ENCODE data around the gene UBE2E2. TPM values are rescaled to one million over a fixed set of nuclear protein-coding genes. Genes with fewer than 3 reads are reported as not detected.

Gene UBE2E2
- total RNA-seq, 2 donors from 2014 or later = 2.9 to 6.6 TPM

DNA sequence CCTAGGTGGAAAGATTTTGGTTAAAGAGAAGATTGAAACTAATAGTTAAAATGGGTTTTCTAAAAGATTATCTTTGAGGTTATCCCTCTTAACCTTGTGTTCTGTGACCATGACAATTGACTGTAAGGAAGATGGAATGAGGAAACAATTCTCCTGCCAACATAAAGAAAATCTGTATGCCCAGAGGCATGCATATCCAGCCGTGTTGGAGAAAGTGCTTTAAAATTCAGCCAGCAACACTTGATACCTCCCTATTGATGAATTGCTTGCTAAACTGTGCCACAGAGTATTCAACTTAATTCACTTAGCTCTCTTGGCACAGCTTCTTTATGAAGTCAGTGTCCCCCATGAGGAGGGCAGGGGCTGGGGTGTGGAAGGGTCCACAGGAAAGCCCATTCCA lies 203.5 kb downstream of the UBE2E2 start:
- Mint-ChIP-seq H3K4me3 (no peak overlapping the region), H3K4me1 (no peaks in the 10 kb centered on the region), H3K27me3 (peaks cover 4% of the 10 kb centered on the region), H3K36me3 (ENCODE audit: low read depth) (no peaks in the 10 kb centered on the region), H3K27ac (no peak overlapping the region), H3K9me3 (no peaks in the 10 kb centered on the region)
- ATAC-seq (replicated peaks) = no peak

DNA sequence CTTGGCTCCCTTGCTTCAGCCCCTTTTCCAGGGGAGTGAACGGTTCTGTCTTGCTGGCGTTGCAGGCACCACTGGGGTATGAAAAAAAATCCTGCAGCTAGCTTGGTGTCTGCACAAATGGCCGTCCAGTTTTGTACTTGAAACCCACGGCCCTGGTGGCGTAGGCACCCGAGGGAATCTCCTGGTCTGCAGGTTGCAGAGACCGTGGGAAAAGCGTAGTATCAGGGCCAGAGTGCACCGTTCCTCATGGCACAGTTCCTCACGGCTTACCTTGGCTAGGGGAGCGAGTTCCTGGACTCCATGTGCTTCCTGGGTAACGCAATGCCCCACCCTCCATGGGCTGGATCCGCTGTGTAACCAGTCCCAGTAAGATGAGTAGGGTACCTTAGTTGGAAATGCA lies 214.9 kb downstream of the UBE2E2 start:
- Mint-ChIP-seq H3K4me1 (no peaks in the 10 kb centered on the region), H3K4me3 (no peak overlapping the region), H3K9me3 (no peaks in the 10 kb centered on the region), H3K36me3 (ENCODE audit: low read depth) (no peaks in the 10 kb centered on the region), H3K27ac (no peak overlapping the region), H3K27me3 (no peaks in the 10 kb centered on the region)
- no peak for ATAC-seq (replicated peaks)

DNA sequence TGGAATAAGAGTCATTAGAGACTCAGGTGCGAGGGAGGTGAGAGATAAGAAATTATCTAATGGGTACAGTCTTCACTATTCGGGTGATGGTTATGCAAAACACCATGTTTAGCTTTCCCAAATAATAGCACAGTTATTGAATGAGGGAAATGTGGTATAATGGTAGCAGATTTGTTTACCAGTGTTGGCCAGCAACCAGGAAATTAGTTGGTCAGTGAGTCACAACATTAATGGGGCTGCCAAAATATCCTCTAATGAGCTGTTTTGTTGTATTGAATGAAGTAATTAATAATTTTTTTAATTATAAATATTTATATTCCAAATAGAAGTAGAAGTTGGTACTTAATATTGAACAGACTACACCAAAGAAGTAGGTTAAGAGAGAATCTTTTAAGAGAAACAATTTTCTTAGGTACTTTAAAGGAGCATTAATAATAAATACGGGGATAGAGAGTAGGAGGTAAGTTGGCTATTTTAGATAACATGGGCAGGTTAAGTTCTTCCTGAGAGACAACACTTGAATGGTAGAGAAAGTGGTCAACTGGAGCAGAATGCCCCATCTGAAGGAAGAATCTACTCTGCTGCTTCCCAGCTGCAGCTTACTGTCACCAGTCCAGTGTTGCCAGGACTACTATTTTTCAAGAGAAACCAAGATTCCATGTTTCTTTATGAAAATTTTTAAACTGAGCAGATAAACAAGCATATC lies 218.8 kb downstream of the UBE2E2 start:
- Mint-ChIP-seq H3K36me3 (ENCODE audit: low read depth) (no peaks in the 10 kb centered on the region), H3K4me3 (no peak overlapping the region), H3K27ac (no peak overlapping the region), H3K9me3 (peaks cover 5% of the 10 kb centered on the region), H3K27me3 (no peaks in the 10 kb centered on the region), H3K4me1 (no peaks in the 10 kb centered on the region)
- ATAC-seq (replicated peaks) = no peak

DNA sequence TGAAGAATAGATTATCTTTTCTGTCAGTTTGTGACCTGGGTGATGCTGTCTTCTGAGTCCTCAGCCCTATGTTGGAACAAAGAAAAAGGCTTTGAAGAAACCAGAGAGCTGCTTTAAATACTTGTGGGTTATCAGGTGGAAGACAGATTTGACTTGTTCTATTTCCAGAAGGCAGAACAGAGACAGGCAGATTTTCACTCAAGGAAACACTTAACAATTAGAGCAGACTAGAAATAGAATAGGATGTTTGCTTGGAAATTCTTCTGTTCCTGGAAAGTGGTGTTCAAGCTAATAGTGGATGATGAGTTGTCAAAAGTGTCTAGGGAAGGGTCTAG lies 219.4 kb downstream of the UBE2E2 start:
- H3K36me3 Mint-ChIP-seq (ENCODE audit: low read depth) = no peaks in the 10 kb centered on the region
- H3K4me3 Mint-ChIP-seq = no peak overlapping the region
- ATAC-seq (replicated peaks) = no peak
- no peak overlapping the region for H3K27ac Mint-ChIP-seq
- no peaks in the 10 kb centered on the region for H3K27me3 Mint-ChIP-seq
- H3K9me3 Mint-ChIP-seq = peaks cover 5% of the 10 kb centered on the region
- H3K4me1 Mint-ChIP-seq = no peaks in the 10 kb centered on the region

DNA sequence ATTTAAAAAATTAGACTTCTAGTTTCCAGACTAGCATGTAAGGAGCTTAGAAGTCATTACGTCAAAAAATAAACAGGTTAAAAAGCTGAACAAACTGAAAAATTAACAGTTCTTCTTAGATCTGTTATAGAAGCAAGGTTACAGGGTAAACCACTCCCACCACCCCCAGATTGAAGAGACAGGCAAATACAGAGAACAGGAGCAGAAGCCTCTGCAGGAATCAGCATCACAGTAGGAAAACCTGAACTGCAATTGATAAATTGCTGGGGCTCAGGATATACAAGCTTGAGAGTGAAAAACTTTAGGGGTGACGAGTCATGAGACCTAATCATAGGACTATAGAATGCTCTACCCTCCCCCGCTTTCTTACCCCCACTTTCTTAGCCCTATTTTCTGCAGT lies 222.3 kb downstream of the UBE2E2 start:
- peaks cover 5% of the 10 kb centered on the region for H3K9me3 Mint-ChIP-seq

DNA sequence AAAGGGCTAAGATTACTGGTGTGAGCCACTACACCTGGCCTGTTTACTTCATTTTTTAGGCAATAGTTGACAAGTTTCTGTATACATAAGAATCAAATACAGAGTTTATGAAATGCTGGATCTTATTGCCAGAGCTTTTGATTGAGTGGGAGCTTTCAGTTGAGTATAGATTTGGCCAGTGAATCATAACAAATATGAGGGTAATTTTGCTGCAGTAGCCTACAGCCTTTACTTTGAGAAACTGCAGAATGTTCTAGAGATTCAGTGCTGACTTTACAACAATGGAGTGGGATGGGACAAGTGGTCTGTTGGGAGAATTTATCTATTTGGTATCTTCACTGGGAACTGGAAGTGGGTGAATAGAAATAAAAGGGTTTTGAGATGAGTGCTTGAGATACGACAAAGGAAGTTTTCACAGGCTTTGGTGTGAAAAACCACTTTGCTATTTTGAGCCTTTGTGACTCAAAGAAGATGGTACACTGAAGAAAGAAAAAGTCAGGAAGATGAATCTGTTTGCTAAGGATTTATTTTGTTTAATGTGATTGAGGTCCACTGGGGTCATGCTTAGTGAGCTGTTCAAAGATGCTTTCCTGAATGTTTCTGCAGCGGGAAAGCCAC lies 227.8 kb downstream of the UBE2E2 start:
- Mint-ChIP-seq H3K27ac (no peak overlapping the region), H3K4me1 (peaks cover 5% of the 10 kb centered on the region), H3K27me3 (no peaks in the 10 kb centered on the region), H3K4me3 (no peak overlapping the region), H3K36me3 (ENCODE audit: low read depth) (no peaks in the 10 kb centered on the region), H3K9me3 (peaks cover 2% of the 10 kb centered on the region)
- no peak for ATAC-seq (replicated peaks)

More for the DNA sequence above, 222.3 kb downstream of the UBE2E2 start:
- Mint-ChIP-seq H3K27me3 (no peaks in the 10 kb centered on the region), H3K4me1 (no peaks in the 10 kb centered on the region), H3K27ac (no peak overlapping the region), H3K36me3 (ENCODE audit: low read depth) (no peaks in the 10 kb centered on the region), H3K4me3 (no peak overlapping the region)
- ATAC-seq (replicated peaks) = no peak

GRCh38 chr3:23431764-23432163 lies 228.6 kb downstream of the UBE2E2 start:
- H3K4me3 Mint-ChIP-seq = no peak overlapping the region
- peaks cover 5% of the 10 kb centered on the region for H3K4me1 Mint-ChIP-seq
- H3K27ac Mint-ChIP-seq = no peak overlapping the region
- ATAC-seq (replicated peaks) = no peak
- H3K27me3 Mint-ChIP-seq = peaks cover under 1% of the 10 kb centered on the region
- H3K36me3 Mint-ChIP-seq (ENCODE audit: low read depth) = no peaks in the 10 kb centered on the region
- H3K9me3 Mint-ChIP-seq = no peaks in the 10 kb centered on the region

DNA sequence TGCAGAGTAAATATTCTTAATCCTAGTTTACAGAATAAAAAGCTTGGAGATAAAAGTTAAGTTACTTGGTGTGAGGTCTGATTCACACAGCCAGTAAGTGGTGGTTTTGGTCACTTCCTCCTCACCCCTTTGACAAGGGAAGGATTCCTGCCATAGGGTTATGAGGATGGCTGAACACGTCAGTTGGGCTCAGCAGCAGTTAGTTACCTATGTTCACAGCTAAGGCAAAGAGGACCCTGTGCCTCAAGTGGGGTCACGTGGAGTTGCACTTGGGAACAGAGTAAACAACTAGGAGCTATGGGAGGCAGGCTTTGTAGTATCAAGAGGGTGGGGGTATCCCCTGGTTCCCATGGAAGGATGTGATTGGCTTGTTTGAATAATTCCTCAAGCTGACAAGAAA lies 232.2 kb downstream of the UBE2E2 start:
- H3K4me3 Mint-ChIP-seq = no peak overlapping the region
- peaks cover 12% of the 10 kb centered on the region for H3K4me1 Mint-ChIP-seq
- ATAC-seq (replicated peaks) = no peak
- H3K9me3 Mint-ChIP-seq = no peaks in the 10 kb centered on the region
- H3K27me3 Mint-ChIP-seq = peaks cover 7% of the 10 kb centered on the region
- no peak overlapping the region for H3K27ac Mint-ChIP-seq
- H3K36me3 Mint-ChIP-seq (ENCODE audit: low read depth) = no peaks in the 10 kb centered on the region

DNA sequence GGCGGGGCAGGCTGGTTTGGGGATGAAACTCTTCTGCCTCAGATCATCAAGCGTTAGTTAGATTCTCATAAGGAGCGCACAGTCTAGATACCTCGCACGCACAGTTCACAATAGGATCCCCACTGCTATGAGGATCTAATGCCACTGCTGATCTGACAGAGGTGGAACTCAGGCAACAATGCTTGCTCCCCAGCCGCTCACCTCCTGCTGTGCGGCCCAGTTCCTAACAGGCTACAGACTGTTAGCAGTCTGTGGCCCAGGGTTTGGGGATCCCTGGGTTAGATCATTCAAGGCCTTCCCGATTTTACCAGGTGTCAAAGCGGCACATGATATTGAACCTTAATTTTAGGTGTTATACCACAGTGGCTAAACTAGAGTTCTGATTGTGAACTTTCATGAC lies 232.8 kb downstream of the UBE2E2 start:
- Mint-ChIP-seq H3K9me3 (no peaks in the 10 kb centered on the region), H3K4me1 (peaks cover 11% of the 10 kb centered on the region), H3K27ac (no peak overlapping the region), H3K27me3 (peaks cover 7% of the 10 kb centered on the region), H3K36me3 (ENCODE audit: low read depth) (no peaks in the 10 kb centered on the region), H3K4me3 (no peak overlapping the region)
- no peak for ATAC-seq (replicated peaks)

DNA sequence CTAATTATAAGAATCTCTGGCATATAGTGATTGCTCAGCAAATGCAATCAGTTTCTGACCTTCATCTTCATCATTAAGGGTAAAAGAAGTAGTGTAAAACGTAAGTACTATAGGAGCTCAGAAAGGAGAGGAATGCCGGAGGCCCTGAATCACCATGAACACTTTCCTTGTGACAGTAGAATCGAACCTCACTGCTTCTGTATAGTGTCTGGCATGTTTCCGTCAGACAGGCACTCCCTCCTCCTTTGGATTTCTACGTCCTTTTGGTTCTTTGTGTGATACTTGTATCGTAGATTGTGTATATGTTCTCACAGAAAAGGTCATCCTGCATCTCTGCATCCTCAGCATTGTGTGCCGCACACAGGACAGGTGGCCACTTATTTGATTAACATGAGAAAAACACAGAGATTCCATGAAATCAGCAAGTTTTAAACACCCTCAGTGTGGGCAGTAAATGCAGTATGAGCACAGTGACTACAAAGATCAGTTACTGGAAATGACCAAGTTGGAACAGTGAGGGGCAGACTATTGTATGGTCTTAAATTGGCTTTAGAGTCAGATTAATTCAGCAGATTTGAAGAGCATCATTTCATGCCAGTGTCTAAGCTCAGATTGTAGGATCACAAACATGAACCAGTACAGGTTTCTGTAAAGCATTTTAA lies 234.5 kb downstream of the UBE2E2 start:
- Mint-ChIP-seq H3K4me1 (peaks cover 12% of the 10 kb centered on the region), H3K9me3 (no peaks in the 10 kb centered on the region), H3K27ac (no peak overlapping the region), H3K4me3 (no peak overlapping the region), H3K27me3 (peaks cover 7% of the 10 kb centered on the region), H3K36me3 (ENCODE audit: low read depth) (no peaks in the 10 kb centered on the region)
- ATAC-seq (replicated peaks) = no peak

- Mint-ChIP-seq H3K27ac (no peak overlapping the region), H3K9me3 (no peaks in the 10 kb centered on the region), H3K4me1 (peaks cover 18% of the 10 kb centered on the region), H3K36me3 (ENCODE audit: low read depth) (no peaks in the 10 kb centered on the region), H3K27me3 (peaks cover 7% of the 10 kb centered on the region), H3K4me3 (no peak overlapping the region)
- peak; percentile 31 for ATAC-seq (replicated peaks)
These were observed 235.5 kb downstream of the UBE2E2 start for GRCh38 chr3:23438657-23439056.

DNA sequence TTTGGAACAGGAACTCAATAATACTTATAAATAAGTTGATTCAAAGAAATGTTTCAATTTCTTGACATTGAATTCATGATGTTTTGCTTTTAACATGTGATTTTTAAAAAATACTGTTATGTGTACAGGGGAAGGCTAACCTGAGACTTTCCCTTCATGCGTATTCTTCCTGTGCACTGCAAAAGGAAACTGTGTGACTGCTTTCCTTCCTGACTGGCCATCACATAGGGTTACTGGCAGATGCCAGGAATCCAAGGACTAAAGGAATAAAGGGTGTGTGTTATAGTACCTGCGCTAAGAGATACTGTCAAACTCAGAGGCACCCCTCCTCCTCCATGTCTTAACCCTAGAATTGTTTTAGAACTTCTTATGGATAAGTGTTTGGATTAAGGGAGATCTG lies 236.0 kb downstream of the UBE2E2 start:
- Mint-ChIP-seq H3K4me3 (no peak overlapping the region), H3K27ac (no peak overlapping the region), H3K27me3 (peaks cover 7% of the 10 kb centered on the region), H3K36me3 (ENCODE audit: low read depth) (no peaks in the 10 kb centered on the region), H3K4me1 (peaks cover 18% of the 10 kb centered on the region), H3K9me3 (no peaks in the 10 kb centered on the region)
- ATAC-seq (replicated peaks) = no peak

GRCh38 chr3:23440416-23441294 lies 237.5 kb downstream of the UBE2E2 start:
- peaks cover 7% of the 10 kb centered on the region for H3K27me3 Mint-ChIP-seq
- peaks cover 18% of the 10 kb centered on the region for H3K4me1 Mint-ChIP-seq
- H3K4me3 Mint-ChIP-seq = no peak overlapping the region
- no peak overlapping the region for H3K27ac Mint-ChIP-seq
- H3K36me3 Mint-ChIP-seq (ENCODE audit: low read depth) = no peaks in the 10 kb centered on the region
- ATAC-seq (replicated peaks) = no peak
- H3K9me3 Mint-ChIP-seq = no peaks in the 10 kb centered on the region

- ATAC-seq (replicated peaks) = peak; percentile 62
- Mint-ChIP-seq H3K36me3 (ENCODE audit: low read depth) (no peaks in the 10 kb centered on the region), H3K27me3 (no peaks in the 10 kb centered on the region), H3K9me3 (no peaks in the 10 kb centered on the region), H3K4me1 (peaks cover 18% of the 10 kb centered on the region), H3K4me3 (no peak overlapping the region), H3K27ac (no peak overlapping the region)
These were observed 239.7 kb downstream of the UBE2E2 start for GRCh38 chr3:23442598-23443383.
